ENCODE data around the gene ZNF407.
A peak's percentile ranks its signal among the peaks of the same experiment; 100 is the strongest.

Gene ZNF407

GRCh38 chr18:74803117-74803516 lies 205.4 kb downstream of the ZNF407 start:
- 83 to 100% methylated on average over 2 to 3 of the region's 4 CpGs for WGBS, 2 experiments (ENCODE audit: insufficient coverage in 2 of 2)
- no peak overlapping the region for H3K4me3 ChIP-seq (ENCODE audit: extremely low read depth, insufficient read depth, low read length, poor library complexity, severe bottlenecking)

GRCh38 chr18:74803769-74804168 lies 206.1 kb downstream of the ZNF407 start:
- H3K27ac ChIP-seq (ENCODE audit: low read depth, low read length, severe bottlenecking) = no peak overlapping the region
- H3K4me1 ChIP-seq (ENCODE audit: control insufficient read depth, insufficient read depth, low read length, poor library complexity, severe bottlenecking) = peaks cover 13% of the 10 kb centered on the region
- H3K9me3 ChIP-seq (ENCODE audit: control insufficient read depth, low read length) = no peaks in the 10 kb centered on the region
- no peaks in the 10 kb centered on the region for H3K36me3 ChIP-seq (ENCODE audit: control insufficient read depth, insufficient read depth, low read length)
- WGBS, 2 experiments (ENCODE audit: insufficient coverage in 2 of 2) = 88 to 89% methylated on average over 10 of the region's 10 CpGs
- no peak overlapping the region for H3K4me3 ChIP-seq (ENCODE audit: extremely low read depth, insufficient read depth, low read length, poor library complexity, severe bottlenecking)

More at GRCh38 chr18:74803117-74803516, 205.4 kb downstream of the ZNF407 start:
- no peaks in the 10 kb centered on the region for H3K36me3 ChIP-seq (ENCODE audit: control insufficient read depth, insufficient read depth, low read length)
- peaks cover 13% of the 10 kb centered on the region for H3K4me1 ChIP-seq (ENCODE audit: control insufficient read depth, insufficient read depth, low read length, poor library complexity, severe bottlenecking)
- H3K27ac ChIP-seq (ENCODE audit: low read depth, low read length, severe bottlenecking) = no peak overlapping the region
- no peaks in the 10 kb centered on the region for H3K9me3 ChIP-seq (ENCODE audit: control insufficient read depth, low read length)

- Histone ChIP-seq H3K36me3 (ENCODE audit: control insufficient read depth, insufficient read depth, low read length) (no peaks in the 10 kb centered on the region), H3K27ac (ENCODE audit: low read depth, low read length, severe bottlenecking) (no peak overlapping the region), H3K4me3 (ENCODE audit: extremely low read depth, insufficient read depth, low read length, poor library complexity, severe bottlenecking) (no peak overlapping the region), H3K9me3 (ENCODE audit: control insufficient read depth, low read length) (no peaks in the 10 kb centered on the region), H3K4me1 (ENCODE audit: control insufficient read depth, insufficient read depth, low read length, poor library complexity, severe bottlenecking) (peaks cover 13% of the 10 kb centered on the region)
- 49 to 50% methylated on average over 1 to 5 of the region's 6 CpGs for WGBS, 2 experiments (ENCODE audit: insufficient coverage in 2 of 2)
These were observed 207.0 kb downstream of the ZNF407 start for GRCh38 chr18:74804677-74805076.

- Histone ChIP-seq H3K9me3 (ENCODE audit: control insufficient read depth, low read length) (no peaks in the 10 kb centered on the region), H3K27ac (ENCODE audit: low read depth, low read length, severe bottlenecking) (peak overlapping the region; percentile 29), H3K36me3 (ENCODE audit: control insufficient read depth, insufficient read depth, low read length) (no peaks in the 10 kb centered on the region), H3K4me1 (ENCODE audit: control insufficient read depth, insufficient read depth, low read length, poor library complexity, severe bottlenecking) (peaks cover 13% of the 10 kb centered on the region), H3K4me3 (ENCODE audit: extremely low read depth, insufficient read depth, low read length, poor library complexity, severe bottlenecking) (no peak overlapping the region)
- WGBS, 2 experiments (ENCODE audit: insufficient coverage in 2 of 2) = 80 to 87% methylated on average over 2 to 3 of the region's 6 CpGs
These were observed 208.4 kb downstream of the ZNF407 start for GRCh38 chr18:74806073-74806472.

- Histone ChIP-seq H3K9me3 (ENCODE audit: control insufficient read depth, low read length) (no peaks in the 10 kb centered on the region), H3K4me3 (ENCODE audit: extremely low read depth, insufficient read depth, low read length, poor library complexity, severe bottlenecking) (no peak overlapping the region), H3K36me3 (ENCODE audit: control insufficient read depth, insufficient read depth, low read length) (no peaks in the 10 kb centered on the region), H3K27ac (ENCODE audit: low read depth, low read length, severe bottlenecking) (peak overlapping the region; percentile 50), H3K4me1 (ENCODE audit: control insufficient read depth, insufficient read depth, low read length, poor library complexity, severe bottlenecking) (peaks cover 13% of the 10 kb centered on the region)
- WGBS, 2 experiments (ENCODE audit: insufficient coverage in 2 of 2) = 92 to 94% methylated on average over 3 to 5 of the region's 7 CpGs
These were observed 209.2 kb downstream of the ZNF407 start for GRCh38 chr18:74806700-74807416.

GRCh38 chr18:74817576-74817975 lies 219.9 kb downstream of the ZNF407 start:
- Histone ChIP-seq H3K4me1 (ENCODE audit: control insufficient read depth, insufficient read depth, low read length, poor library complexity, severe bottlenecking) (no peaks in the 10 kb centered on the region), H3K4me3 (ENCODE audit: extremely low read depth, insufficient read depth, low read length, poor library complexity, severe bottlenecking) (no peak overlapping the region), H3K9me3 (ENCODE audit: control insufficient read depth, low read length) (no peaks in the 10 kb centered on the region), H3K36me3 (ENCODE audit: control insufficient read depth, insufficient read depth, low read length) (no peaks in the 10 kb centered on the region), H3K27ac (ENCODE audit: low read depth, low read length, severe bottlenecking) (no peak overlapping the region)
- 100% methylated on average over 1 of the region's 2 CpGs; no CpG with 5 or more reads in 1 of the 2 experiments for WGBS, 2 experiments (ENCODE audit: insufficient coverage in 2 of 2)

- WGBS, 2 experiments (ENCODE audit: insufficient coverage in 2 of 2) = 73 to 95% methylated on average over 2 to 3 of the region's 4 CpGs
These were observed 221.0 kb downstream of the ZNF407 start for GRCh38 chr18:74818516-74819175.

GRCh38 chr18:74819433-74820059 lies 221.9 kb downstream of the ZNF407 start:
- Histone ChIP-seq H3K4me3 (ENCODE audit: extremely low read depth, insufficient read depth, low read length, poor library complexity, severe bottlenecking) (no peak overlapping the region), H3K36me3 (ENCODE audit: control insufficient read depth, insufficient read depth, low read length) (no peaks in the 10 kb centered on the region), H3K4me1 (ENCODE audit: control insufficient read depth, insufficient read depth, low read length, poor library complexity, severe bottlenecking) (no peaks in the 10 kb centered on the region), H3K9me3 (ENCODE audit: control insufficient read depth, low read length) (no peaks in the 10 kb centered on the region), H3K27ac (ENCODE audit: low read depth, low read length, severe bottlenecking) (no peak overlapping the region)
- 40 to 49% methylated on average over 3 to 7 of the region's 7 CpGs for WGBS, 2 experiments (ENCODE audit: insufficient coverage in 2 of 2)

More at GRCh38 chr18:74818516-74819175, 221.0 kb downstream of the ZNF407 start:
- H3K4me3 ChIP-seq (ENCODE audit: extremely low read depth, insufficient read depth, low read length, poor library complexity, severe bottlenecking) = no peak overlapping the region
- no peak overlapping the region for H3K27ac ChIP-seq (ENCODE audit: low read depth, low read length, severe bottlenecking)
- no peaks in the 10 kb centered on the region for H3K9me3 ChIP-seq (ENCODE audit: control insufficient read depth, low read length)
- no peaks in the 10 kb centered on the region for H3K4me1 ChIP-seq (ENCODE audit: control insufficient read depth, insufficient read depth, low read length, poor library complexity, severe bottlenecking)
- no peaks in the 10 kb centered on the region for H3K36me3 ChIP-seq (ENCODE audit: control insufficient read depth, insufficient read depth, low read length)

GRCh38 chr18:74820160-74820780 lies 222.6 kb downstream of the ZNF407 start:
- H3K9me3 ChIP-seq (ENCODE audit: control insufficient read depth, low read length) = no peaks in the 10 kb centered on the region
- 82 to 100% methylated on average over 1 to 3 of the region's 3 CpGs for WGBS, 2 experiments (ENCODE audit: insufficient coverage in 2 of 2)
- H3K27ac ChIP-seq (ENCODE audit: low read depth, low read length, severe bottlenecking) = no peak overlapping the region
- H3K36me3 ChIP-seq (ENCODE audit: control insufficient read depth, insufficient read depth, low read length) = no peaks in the 10 kb centered on the region
- no peak overlapping the region for H3K4me3 ChIP-seq (ENCODE audit: extremely low read depth, insufficient read depth, low read length, poor library complexity, severe bottlenecking)
- H3K4me1 ChIP-seq (ENCODE audit: control insufficient read depth, insufficient read depth, low read length, poor library complexity, severe bottlenecking) = no peaks in the 10 kb centered on the region

- Histone ChIP-seq H3K36me3 (ENCODE audit: control insufficient read depth, insufficient read depth, low read length) (no peaks in the 10 kb centered on the region), H3K27ac (ENCODE audit: low read depth, low read length, severe bottlenecking) (no peak overlapping the region), H3K4me3 (ENCODE audit: extremely low read depth, insufficient read depth, low read length, poor library complexity, severe bottlenecking) (no peak overlapping the region), H3K9me3 (ENCODE audit: control insufficient read depth, low read length) (no peaks in the 10 kb centered on the region), H3K4me1 (ENCODE audit: control insufficient read depth, insufficient read depth, low read length, poor library complexity, severe bottlenecking) (no peaks in the 10 kb centered on the region)
- WGBS, 2 experiments (ENCODE audit: insufficient coverage in 2 of 2) = 86 to 100% methylated on average over 1 of the region's 1 CpG
These were observed 227.8 kb downstream of the ZNF407 start for GRCh38 chr18:74825460-74825859.

Data from mesodermal cell (in vitro differentiated cells).